H9 (cell line): ENCODE measurements around the gene LUZP1. TPM values are rescaled to one million over a fixed set of nuclear protein-coding genes. Genes with fewer than 3 reads are reported as not detected.

Experiments used
- DNase-seq: peaks from one replicate; pipeline ENCODE4 v3.0.0-alpha.2; 2017
- H2AFZ ChIP-seq: one replicate; pipeline ENCODE4 v1.6.1; 2013; ENCODE audit warnings: mild to moderate bottlenecking, low read length, control low read depth, moderate library complexity
- H2AK5ac ChIP-seq: 2 replicates; pipeline ENCODE4 v1.6.1; 2013; ENCODE audit warnings: low read length, control low read depth, mixed read lengths; ENCODE audit not compliant: insufficient read length
- H2BK120ac ChIP-seq: one replicate; pipeline ENCODE4 v1.6.1; 2013; ENCODE audit warnings: low read depth, mild to moderate bottlenecking, low read length, control low read depth, inconsistent platforms; ENCODE audit not compliant: poor library complexity, severe bottlenecking
- H2BK12ac ChIP-seq: 2 replicates; pipeline ENCODE4 v1.6.1; 2013; ENCODE audit warnings: low read length, control low read depth, mixed read lengths, low read depth; ENCODE audit not compliant: insufficient read length
- H2BK15ac ChIP-seq: 2 replicates; pipeline ENCODE4 v1.6.1; 2013; ENCODE audit warnings: low read depth, low read length, control low read depth
- H2BK20ac ChIP-seq: one replicate; pipeline ENCODE4 v1.6.1; 2013; ENCODE audit warnings: low read depth, mild to moderate bottlenecking, low read length, control low read depth, inconsistent platforms; ENCODE audit not compliant: poor library complexity, severe bottlenecking
- H2BK5ac ChIP-seq: 2 replicates; pipeline ENCODE4 v1.6.1; 2013; ENCODE audit warnings: low read length, control low read depth, mixed read lengths; ENCODE audit not compliant: insufficient read length
- H3K14ac ChIP-seq: 2 replicates; pipeline ENCODE4 v1.6.1; 2013; ENCODE audit warnings: low read length, control low read depth; ENCODE audit not compliant: insufficient read depth
- H3K18ac ChIP-seq: 2 replicates; pipeline ENCODE4 v1.6.1; 2013; ENCODE audit warnings: low read depth, mild to moderate bottlenecking, mixed read lengths, low read length, control low read depth; ENCODE audit not compliant: insufficient read length
- H3K23ac ChIP-seq: 2 replicates; pipeline ENCODE4 v1.6.1; 2013; ENCODE audit warnings: low read length, control low read depth, mixed read lengths, low read depth; ENCODE audit not compliant: insufficient read length
- H3K23me2 ChIP-seq: 2 replicates; pipeline ENCODE4 v1.6.1; 2013; ENCODE audit warnings: low read depth, mild to moderate bottlenecking, mixed read lengths, low read length, control low read depth; ENCODE audit not compliant: insufficient read length, poor library complexity, severe bottlenecking
- H3K27ac ChIP-seq: 2 replicates; pipeline ENCODE4 v1.5.1; 2013; ENCODE audit warnings: low read length, control low read depth, mixed read lengths, low read depth; ENCODE audit not compliant: insufficient read length
- H3K27me3 ChIP-seq: 2 replicates; pipeline ENCODE4 v1.6.1; 2013; ENCODE audit warnings: low read length, control low read depth, inconsistent platforms; ENCODE audit not compliant: insufficient read depth
- H3K4ac ChIP-seq: 2 replicates; pipeline ENCODE4 v1.6.1; 2013; ENCODE audit warnings: low read depth, mild to moderate bottlenecking, control low read depth, inconsistent platforms, low read length, moderate library complexity
- H3K4me1 ChIP-seq: 2 replicates; pipeline ENCODE4 v1.6.1; 2013; ENCODE audit warnings: low read length, control low read depth, inconsistent platforms; ENCODE audit not compliant: insufficient read depth
- H3K4me2 ChIP-seq: 2 replicates; pipeline ENCODE4 v1.6.1; 2013; ENCODE audit warnings: low read length, control low read depth, mixed read lengths; ENCODE audit not compliant: insufficient read length, insufficient read depth
- H3K56ac ChIP-seq: 2 replicates; pipeline ENCODE4 v1.6.1; 2013; ENCODE audit warnings: low read depth, mild to moderate bottlenecking, mixed read lengths, low read length, control low read depth; ENCODE audit not compliant: insufficient read length
- H3K79me1 ChIP-seq: 2 replicates; pipeline ENCODE4 v1.6.1; 2013; ENCODE audit warnings: low read depth, mild to moderate bottlenecking, moderate library complexity, low read length, control low read depth, inconsistent platforms; ENCODE audit not compliant: insufficient read depth, poor library complexity, severe bottlenecking
- H3K79me2 ChIP-seq: 2 replicates; pipeline ENCODE4 v1.6.1; 2013; ENCODE audit warnings: low read length, control low read depth, inconsistent platforms; ENCODE audit not compliant: insufficient read depth
- H3K9ac ChIP-seq: 2 replicates; pipeline ENCODE4 v1.6.1; 2013; ENCODE audit warnings: low read length, control low read depth, mixed read lengths; ENCODE audit not compliant: insufficient read length; ENCODE audit errors: extremely low read depth
- H3K9me3 ChIP-seq: one replicate; pipeline ENCODE4 v1.6.1; 2013; ENCODE audit warnings: low read depth, low read length, inconsistent platforms; ENCODE audit not compliant: control insufficient read depth
- H3T11ph ChIP-seq: one replicate; pipeline ENCODE4 v1.6.1; 2013; ENCODE audit warnings: mild to moderate bottlenecking, low read length, control low read depth, inconsistent platforms
- H4K20me1 ChIP-seq: one replicate; pipeline ENCODE4 v1.6.1; 2013; ENCODE audit not compliant: control insufficient read depth, insufficient read length, insufficient read depth
- H4K5ac ChIP-seq: 2 replicates; pipeline ENCODE4 v1.6.1; 2013; ENCODE audit warnings: low read depth, mild to moderate bottlenecking, mixed read lengths, low read length, control low read depth; ENCODE audit not compliant: insufficient read length
- H4K8ac ChIP-seq: replicated peaks from 2 replicates; pipeline ENCODE4 v1.6.1; 2013; ENCODE audit warnings: low read length, control low read depth, mixed read lengths, low read depth; ENCODE audit not compliant: insufficient read length
- H4K91ac ChIP-seq: 2 replicates; pipeline ENCODE4 v1.6.1; 2013; ENCODE audit warnings: low read depth, mild to moderate bottlenecking, moderate library complexity, mixed read lengths, low read length, control low read depth; ENCODE audit not compliant: insufficient read length
- H3K27ac Mint-ChIP-seq, 3 experiments: 2 replicates in 2 of 3; 3 replicates in 1 of 3; pipeline ENCODE4 v1.8.0; 2020 to 2021; ENCODE audit warnings: mixed read lengths in 3 of 3, mild to moderate bottlenecking in 1 of 3, moderate library complexity in 1 of 3
- H3K27me3 Mint-ChIP-seq: 2 replicates; pipeline ENCODE4 v1.8.0; 2021; ENCODE audit warnings: low read depth, mild to moderate bottlenecking, moderate library complexity, mixed read lengths
- H3K36me3 Mint-ChIP-seq, 3 experiments: 2 replicates in 2 of 3; 3 replicates in 1 of 3; pipeline ENCODE4 v1.8.0; 2020 to 2021; ENCODE audit warnings: low read depth in 3 of 3, mixed read lengths in 3 of 3; ENCODE audit not compliant: insufficient read depth in 1 of 3
- H3K4me1 Mint-ChIP-seq, 2 experiments: 2 replicates each; pipeline ENCODE4 v1.8.0; 2020; ENCODE audit warnings: mixed read lengths in 2 of 2
- H3K4me3 Mint-ChIP-seq, 2 experiments: 2 replicates in 1 of 2; 3 replicates in 1 of 2; pipeline ENCODE4 v1.8.0; 2020 to 2021; ENCODE audit warnings: mild to moderate bottlenecking in 2 of 2, mixed read lengths in 2 of 2, moderate library complexity in 1 of 2
- H3K9me3 Mint-ChIP-seq, 2 experiments: 2 replicates in 1 of 2; 3 replicates in 1 of 2; pipeline ENCODE4 v1.8.0; 2020; ENCODE audit warnings: mild to moderate bottlenecking in 2 of 2, mixed read lengths in 2 of 2, moderate library complexity in 1 of 2
- WGBS: extraction: QIAGEN DNeasy Blood & Tissue Kit; methylation state at CpG from one replicate; pipeline ENCODE4 v1.1.7; 2013; ENCODE audit warnings: missing lambda C conversion rate, low lambda C conversion rate, mixed read lengths; ENCODE audit not compliant: insufficient read length; ENCODE audit errors: extremely low coverage; 5-methylcytosine and 5-hydroxymethylcytosine counted together
- total RNA-seq: library from RNA; stranded (reverse); gene quantifications from 2 replicates; pipeline ENCODE4 v1.2.1, GENCODE V29; 2021
- TF ChIP-seq, protein P1 (sequence below): fragments of 200-600 bp; sonication (generic); conservative IDR thresholded peaks from 3 replicates; pipeline ENCODE4 v1.8.0; 2021; ENCODE audit warnings: antibody characterized with exemption, mild to moderate bottlenecking

The LUZP1 gene
- total RNA-seq, 1 experiment from 2014 or later, result 48.2 TPM

- H3K79me2 ChIP-seq, result no peaks in the 10 kb centered on the region
Observed at GRCh38 chr1:23062271-23062670, 106.4 kb downstream of the LUZP1 start.

More at GRCh38 chr1:23062271-23062670, 106.4 kb downstream of the LUZP1 start:
- no peak overlapping the region for H3K56ac ChIP-seq
- H2BK5ac ChIP-seq, result no peak overlapping the region
- H2AK5ac ChIP-seq, result no peak overlapping the region
- no peak overlapping the region for H2BK20ac ChIP-seq
- no peak overlapping the region for H2BK15ac ChIP-seq
- no CpG with 5 or more reads among the region's 2 CpGs for WGBS
- no peaks in the 10 kb centered on the region for H3K4me1 ChIP-seq
- no peaks in the 10 kb centered on the region for H3K27me3 Mint-ChIP-seq
- H3K27ac Mint-ChIP-seq, result no peak overlapping the region
- no peak overlapping the region for H2AFZ ChIP-seq
- no peaks in the 10 kb centered on the region for H3K79me1 ChIP-seq
- H3K14ac ChIP-seq, result no peak overlapping the region
- no peaks in the 10 kb centered on the region for H3K27me3 ChIP-seq
- H3K36me3 Mint-ChIP-seq, result peaks cover 35 to 91% (median 73%) of the 10 kb centered on the region in 3 experiments; a peak in 6 of 7 replicates
- no peak overlapping the region for H3K4me3 Mint-ChIP-seq
- H2BK12ac ChIP-seq, result no peak overlapping the region
- no peak overlapping the region for H4K5ac ChIP-seq
- H3K9ac ChIP-seq, result no peak overlapping the region
- no peak overlapping the region for H3K4me2 ChIP-seq
- no peaks in the 10 kb centered on the region for H3K9me3 Mint-ChIP-seq
- no peak overlapping the region for H4K8ac ChIP-seq
- H3T11ph ChIP-seq, result no peak overlapping the region
- H2BK120ac ChIP-seq, result no peak overlapping the region
- no peak overlapping the region for H3K23ac ChIP-seq
- no peak overlapping the region for H3K4ac ChIP-seq
- no peak overlapping the region for H3K27ac ChIP-seq
- H4K91ac ChIP-seq, result no peak overlapping the region
- H3K4me1 Mint-ChIP-seq, result no peaks in the 10 kb centered on the region
- TF ChIP-seq, protein P1, sequence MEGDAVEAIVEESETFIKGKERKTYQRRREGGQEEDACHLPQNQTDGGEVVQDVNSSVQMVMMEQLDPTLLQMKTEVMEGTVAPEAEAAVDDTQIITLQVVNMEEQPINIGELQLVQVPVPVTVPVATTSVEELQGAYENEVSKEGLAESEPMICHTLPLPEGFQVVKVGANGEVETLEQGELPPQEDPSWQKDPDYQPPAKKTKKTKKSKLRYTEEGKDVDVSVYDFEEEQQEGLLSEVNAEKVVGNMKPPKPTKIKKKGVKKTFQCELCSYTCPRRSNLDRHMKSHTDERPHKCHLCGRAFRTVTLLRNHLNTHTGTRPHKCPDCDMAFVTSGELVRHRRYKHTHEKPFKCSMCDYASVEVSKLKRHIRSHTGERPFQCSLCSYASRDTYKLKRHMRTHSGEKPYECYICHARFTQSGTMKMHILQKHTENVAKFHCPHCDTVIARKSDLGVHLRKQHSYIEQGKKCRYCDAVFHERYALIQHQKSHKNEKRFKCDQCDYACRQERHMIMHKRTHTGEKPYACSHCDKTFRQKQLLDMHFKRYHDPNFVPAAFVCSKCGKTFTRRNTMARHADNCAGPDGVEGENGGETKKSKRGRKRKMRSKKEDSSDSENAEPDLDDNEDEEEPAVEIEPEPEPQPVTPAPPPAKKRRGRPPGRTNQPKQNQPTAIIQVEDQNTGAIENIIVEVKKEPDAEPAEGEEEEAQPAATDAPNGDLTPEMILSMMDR, result no peak
- no peak for DNase-seq
- no peaks in the 10 kb centered on the region for H3K23me2 ChIP-seq
- no peaks in the 10 kb centered on the region for H3K9me3 ChIP-seq
- no peak overlapping the region for H3K18ac ChIP-seq
- H4K20me1 ChIP-seq, result no peaks in the 10 kb centered on the region
